H9 (cell line): ENCODE measurements around the gene SNPH. TPM values are rescaled to one million over a fixed set of nuclear protein-coding genes. Genes with fewer than 3 reads are reported as not detected.

Experiments used
- DNase-seq: peaks from one replicate; pipeline ENCODE4 v3.0.0-alpha.2; 2017
- H2AFZ ChIP-seq: one replicate; pipeline ENCODE4 v1.6.1; 2013; ENCODE audit warnings: mild to moderate bottlenecking, low read length, control low read depth, moderate library complexity
- H2AK5ac ChIP-seq: 2 replicates; pipeline ENCODE4 v1.6.1; 2013; ENCODE audit warnings: low read length, control low read depth, mixed read lengths; ENCODE audit not compliant: insufficient read length
- H2BK120ac ChIP-seq: one replicate; pipeline ENCODE4 v1.6.1; 2013; ENCODE audit warnings: low read depth, mild to moderate bottlenecking, low read length, control low read depth, inconsistent platforms; ENCODE audit not compliant: poor library complexity, severe bottlenecking
- H2BK12ac ChIP-seq: 2 replicates; pipeline ENCODE4 v1.6.1; 2013; ENCODE audit warnings: low read length, control low read depth, mixed read lengths, low read depth; ENCODE audit not compliant: insufficient read length
- H2BK15ac ChIP-seq: 2 replicates; pipeline ENCODE4 v1.6.1; 2013; ENCODE audit warnings: low read depth, low read length, control low read depth
- H2BK20ac ChIP-seq: one replicate; pipeline ENCODE4 v1.6.1; 2013; ENCODE audit warnings: low read depth, mild to moderate bottlenecking, low read length, control low read depth, inconsistent platforms; ENCODE audit not compliant: poor library complexity, severe bottlenecking
- H2BK5ac ChIP-seq: 2 replicates; pipeline ENCODE4 v1.6.1; 2013; ENCODE audit warnings: low read length, control low read depth, mixed read lengths; ENCODE audit not compliant: insufficient read length
- H3K14ac ChIP-seq: 2 replicates; pipeline ENCODE4 v1.6.1; 2013; ENCODE audit warnings: low read length, control low read depth; ENCODE audit not compliant: insufficient read depth
- H3K18ac ChIP-seq: 2 replicates; pipeline ENCODE4 v1.6.1; 2013; ENCODE audit warnings: low read depth, mild to moderate bottlenecking, mixed read lengths, low read length, control low read depth; ENCODE audit not compliant: insufficient read length
- H3K23ac ChIP-seq: 2 replicates; pipeline ENCODE4 v1.6.1; 2013; ENCODE audit warnings: low read length, control low read depth, mixed read lengths, low read depth; ENCODE audit not compliant: insufficient read length
- H3K23me2 ChIP-seq: 2 replicates; pipeline ENCODE4 v1.6.1; 2013; ENCODE audit warnings: low read depth, mild to moderate bottlenecking, mixed read lengths, low read length, control low read depth; ENCODE audit not compliant: insufficient read length, poor library complexity, severe bottlenecking
- H3K27ac ChIP-seq: 2 replicates; pipeline ENCODE4 v1.5.1; 2013; ENCODE audit warnings: low read length, control low read depth, mixed read lengths, low read depth; ENCODE audit not compliant: insufficient read length
- H3K27me3 ChIP-seq: 2 replicates; pipeline ENCODE4 v1.6.1; 2013; ENCODE audit warnings: low read length, control low read depth, inconsistent platforms; ENCODE audit not compliant: insufficient read depth
- H3K4ac ChIP-seq: 2 replicates; pipeline ENCODE4 v1.6.1; 2013; ENCODE audit warnings: low read depth, mild to moderate bottlenecking, control low read depth, inconsistent platforms, low read length, moderate library complexity
- H3K4me1 ChIP-seq: 2 replicates; pipeline ENCODE4 v1.6.1; 2013; ENCODE audit warnings: low read length, control low read depth, inconsistent platforms; ENCODE audit not compliant: insufficient read depth
- H3K4me2 ChIP-seq: 2 replicates; pipeline ENCODE4 v1.6.1; 2013; ENCODE audit warnings: low read length, control low read depth, mixed read lengths; ENCODE audit not compliant: insufficient read length, insufficient read depth
- H3K56ac ChIP-seq: 2 replicates; pipeline ENCODE4 v1.6.1; 2013; ENCODE audit warnings: low read depth, mild to moderate bottlenecking, mixed read lengths, low read length, control low read depth; ENCODE audit not compliant: insufficient read length
- H3K79me1 ChIP-seq: 2 replicates; pipeline ENCODE4 v1.6.1; 2013; ENCODE audit warnings: low read depth, mild to moderate bottlenecking, moderate library complexity, low read length, control low read depth, inconsistent platforms; ENCODE audit not compliant: insufficient read depth, poor library complexity, severe bottlenecking
- H3K79me2 ChIP-seq: 2 replicates; pipeline ENCODE4 v1.6.1; 2013; ENCODE audit warnings: low read length, control low read depth, inconsistent platforms; ENCODE audit not compliant: insufficient read depth
- H3K9ac ChIP-seq: 2 replicates; pipeline ENCODE4 v1.6.1; 2013; ENCODE audit warnings: low read length, control low read depth, mixed read lengths; ENCODE audit not compliant: insufficient read length; ENCODE audit errors: extremely low read depth
- H3K9me3 ChIP-seq: one replicate; pipeline ENCODE4 v1.6.1; 2013; ENCODE audit warnings: low read depth, low read length, inconsistent platforms; ENCODE audit not compliant: control insufficient read depth
- H3T11ph ChIP-seq: one replicate; pipeline ENCODE4 v1.6.1; 2013; ENCODE audit warnings: mild to moderate bottlenecking, low read length, control low read depth, inconsistent platforms
- H4K20me1 ChIP-seq: one replicate; pipeline ENCODE4 v1.6.1; 2013; ENCODE audit not compliant: control insufficient read depth, insufficient read length, insufficient read depth
- H4K5ac ChIP-seq: 2 replicates; pipeline ENCODE4 v1.6.1; 2013; ENCODE audit warnings: low read depth, mild to moderate bottlenecking, mixed read lengths, low read length, control low read depth; ENCODE audit not compliant: insufficient read length
- H4K8ac ChIP-seq: replicated peaks from 2 replicates; pipeline ENCODE4 v1.6.1; 2013; ENCODE audit warnings: low read length, control low read depth, mixed read lengths, low read depth; ENCODE audit not compliant: insufficient read length
- H4K91ac ChIP-seq: 2 replicates; pipeline ENCODE4 v1.6.1; 2013; ENCODE audit warnings: low read depth, mild to moderate bottlenecking, moderate library complexity, mixed read lengths, low read length, control low read depth; ENCODE audit not compliant: insufficient read length
- H3K27ac Mint-ChIP-seq, 3 experiments: 2 replicates in 2 of 3; 3 replicates in 1 of 3; pipeline ENCODE4 v1.8.0; 2020 to 2021; ENCODE audit warnings: mixed read lengths in 3 of 3, mild to moderate bottlenecking in 1 of 3, moderate library complexity in 1 of 3
- H3K27me3 Mint-ChIP-seq: 2 replicates; pipeline ENCODE4 v1.8.0; 2021; ENCODE audit warnings: low read depth, mild to moderate bottlenecking, moderate library complexity, mixed read lengths
- H3K36me3 Mint-ChIP-seq, 3 experiments: 2 replicates in 2 of 3; 3 replicates in 1 of 3; pipeline ENCODE4 v1.8.0; 2020 to 2021; ENCODE audit warnings: low read depth in 3 of 3, mixed read lengths in 3 of 3; ENCODE audit not compliant: insufficient read depth in 1 of 3
- H3K4me1 Mint-ChIP-seq, 2 experiments: 2 replicates each; pipeline ENCODE4 v1.8.0; 2020; ENCODE audit warnings: mixed read lengths in 2 of 2
- H3K4me3 Mint-ChIP-seq, 2 experiments: 2 replicates in 1 of 2; 3 replicates in 1 of 2; pipeline ENCODE4 v1.8.0; 2020 to 2021; ENCODE audit warnings: mild to moderate bottlenecking in 2 of 2, mixed read lengths in 2 of 2, moderate library complexity in 1 of 2
- H3K9me3 Mint-ChIP-seq, 2 experiments: 2 replicates in 1 of 2; 3 replicates in 1 of 2; pipeline ENCODE4 v1.8.0; 2020; ENCODE audit warnings: mild to moderate bottlenecking in 2 of 2, mixed read lengths in 2 of 2, moderate library complexity in 1 of 2
- WGBS: extraction: QIAGEN DNeasy Blood & Tissue Kit; methylation state at CpG from one replicate; pipeline ENCODE4 v1.1.7; 2013; ENCODE audit warnings: missing lambda C conversion rate, low lambda C conversion rate, mixed read lengths; ENCODE audit not compliant: insufficient read length; ENCODE audit errors: extremely low coverage; 5-methylcytosine and 5-hydroxymethylcytosine counted together
- total RNA-seq: library from RNA; stranded (reverse); gene quantifications from 2 replicates; pipeline ENCODE4 v1.2.1, GENCODE V29; 2021
- TF ChIP-seq, protein P1 (sequence below): fragments of 200-600 bp; sonication (generic); conservative IDR thresholded peaks from 3 replicates; pipeline ENCODE4 v1.8.0; 2021; ENCODE audit warnings: antibody characterized with exemption, mild to moderate bottlenecking

SNPH gene
- total RNA-seq, 1 experiment from 2014 or later: 1.8 TPM

DNA sequence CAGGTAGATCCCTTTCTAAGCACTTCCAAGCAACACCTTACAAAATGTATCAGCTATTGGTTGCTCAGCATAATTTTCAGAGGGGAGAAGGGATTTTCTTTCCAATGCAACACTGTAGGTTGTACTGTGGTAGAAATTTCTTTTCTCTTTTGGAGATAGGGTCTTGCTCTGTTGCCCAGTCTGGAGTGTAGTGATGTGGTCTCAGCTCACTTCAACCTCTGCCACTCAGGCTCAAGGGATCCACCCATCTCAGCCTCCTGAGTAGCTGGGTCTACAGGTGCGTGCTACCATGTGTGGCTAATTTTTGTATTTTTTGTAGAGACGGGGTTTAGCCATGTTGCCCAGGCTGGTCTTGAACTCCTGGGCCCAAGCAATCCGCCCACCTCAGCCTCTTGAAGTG, 24.0 kb upstream of the SNPH start:
- H3K27me3 ChIP-seq: no peaks in the 10 kb centered on the region
- TF ChIP-seq, protein P1, sequence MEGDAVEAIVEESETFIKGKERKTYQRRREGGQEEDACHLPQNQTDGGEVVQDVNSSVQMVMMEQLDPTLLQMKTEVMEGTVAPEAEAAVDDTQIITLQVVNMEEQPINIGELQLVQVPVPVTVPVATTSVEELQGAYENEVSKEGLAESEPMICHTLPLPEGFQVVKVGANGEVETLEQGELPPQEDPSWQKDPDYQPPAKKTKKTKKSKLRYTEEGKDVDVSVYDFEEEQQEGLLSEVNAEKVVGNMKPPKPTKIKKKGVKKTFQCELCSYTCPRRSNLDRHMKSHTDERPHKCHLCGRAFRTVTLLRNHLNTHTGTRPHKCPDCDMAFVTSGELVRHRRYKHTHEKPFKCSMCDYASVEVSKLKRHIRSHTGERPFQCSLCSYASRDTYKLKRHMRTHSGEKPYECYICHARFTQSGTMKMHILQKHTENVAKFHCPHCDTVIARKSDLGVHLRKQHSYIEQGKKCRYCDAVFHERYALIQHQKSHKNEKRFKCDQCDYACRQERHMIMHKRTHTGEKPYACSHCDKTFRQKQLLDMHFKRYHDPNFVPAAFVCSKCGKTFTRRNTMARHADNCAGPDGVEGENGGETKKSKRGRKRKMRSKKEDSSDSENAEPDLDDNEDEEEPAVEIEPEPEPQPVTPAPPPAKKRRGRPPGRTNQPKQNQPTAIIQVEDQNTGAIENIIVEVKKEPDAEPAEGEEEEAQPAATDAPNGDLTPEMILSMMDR: no peak
- H3K27ac ChIP-seq: no peak overlapping the region
- Mint-ChIP-seq H3K27me3 (peaks cover 13% of the 10 kb centered on the region), H3K4me3 (no peak overlapping the region), H3K27ac (no peak overlapping the region), H3K4me1 (peaks cover 0 to 5% of the 10 kb centered on the region in 2 experiments; a peak in 3 of 4 replicates), H3K9me3 (no peaks in the 10 kb centered on the region), H3K36me3 (no peaks in the 10 kb centered on the region)
- DNase-seq: no peak
- H3K79me2 ChIP-seq: no peaks in the 10 kb centered on the region
- no peaks in the 10 kb centered on the region for H3K79me1 ChIP-seq
- H2BK20ac ChIP-seq: no peak overlapping the region
- no peak overlapping the region for H3K56ac ChIP-seq
- H3K9ac ChIP-seq: no peak overlapping the region
- no peak overlapping the region for H4K91ac ChIP-seq
- H3K23me2 ChIP-seq: no peaks in the 10 kb centered on the region
- no peak overlapping the region for H3K18ac ChIP-seq
- no peaks in the 10 kb centered on the region for H4K20me1 ChIP-seq
- no peak overlapping the region for H2AFZ ChIP-seq
- no peak overlapping the region for H3K4me2 ChIP-seq
- no peak overlapping the region for H2AK5ac ChIP-seq
- H4K5ac ChIP-seq: no peak overlapping the region
- H2BK120ac ChIP-seq: no peak overlapping the region
- H3K4ac ChIP-seq: no peak overlapping the region
- no peak overlapping the region for H2BK15ac ChIP-seq
- no peak overlapping the region for H2BK12ac ChIP-seq
- no peaks in the 10 kb centered on the region for H3K4me1 ChIP-seq
- H3K23ac ChIP-seq: no peak overlapping the region
- H4K8ac ChIP-seq: no peak overlapping the region
- H3K9me3 ChIP-seq: no peaks in the 10 kb centered on the region
- H3K14ac ChIP-seq: no peak overlapping the region
- no CpG with 5 or more reads among the region's 3 CpGs for WGBS
- no peak overlapping the region for H2BK5ac ChIP-seq
- H3T11ph ChIP-seq: no peak overlapping the region
